SIG-M5 (cell line): ENCODE measurements around the gene DDX42.

Experiments used
- DNase-seq: peaks from one replicate; lab custom pipeline; 2025; lab: John Stamatoyannopoulos, UW

DDX42 gene

DNA sequence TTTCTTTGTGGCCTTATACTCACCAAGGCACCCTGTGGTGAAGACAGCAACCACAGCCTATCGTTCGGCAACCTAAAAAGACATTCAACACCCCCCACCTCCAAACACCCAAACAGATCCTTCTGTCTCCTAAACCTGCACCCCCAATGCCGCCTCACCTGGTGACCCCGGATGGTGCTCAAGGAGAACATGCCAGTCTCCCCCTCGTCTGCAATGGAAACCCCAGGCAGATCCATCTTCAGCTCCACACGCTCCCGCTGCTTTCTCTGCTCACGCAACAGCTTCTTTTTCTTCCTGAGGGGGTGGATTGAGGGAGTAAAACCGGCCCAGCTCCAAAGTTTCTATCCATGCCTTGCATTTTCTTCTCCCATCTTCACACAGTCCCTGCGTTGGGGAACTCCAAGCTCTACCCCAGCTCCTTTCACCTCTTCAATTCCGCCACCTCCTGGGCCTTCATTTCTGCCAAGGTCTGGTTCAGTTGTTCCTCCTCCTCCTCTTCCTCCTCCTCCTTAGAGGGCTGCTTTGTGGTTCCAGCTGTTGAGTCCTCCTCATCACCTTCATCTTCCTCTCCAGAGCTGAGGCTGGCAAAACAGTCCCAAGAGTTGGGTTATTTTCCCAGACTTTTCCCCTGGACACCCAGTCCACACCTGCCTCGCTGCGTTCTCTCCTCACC is 49.8 kb downstream of the DDX42 start:
- DNase-seq = no peak

GRCh38 chr17:63824362-63824761 is 50.4 kb downstream of the DDX42 start:
- DNase-seq = no peak

GRCh38 chr17:63826468-63827001 is 52.6 kb downstream of the DDX42 start:
- no peak for DNase-seq

GRCh38 chr17:63827002-63827800 is 53.2 kb downstream of the DDX42 start, which contains the start of the genes FTSJ3 and PSMC5:
FTSJ3 (minus strand) TSS chr17:63827663; CDS start chr17:63826902, 761 bp downstream.
PSMC5 (plus strand) TSS chr17:63827431; CDS start chr17:63827491, 60 bp downstream.
- peak; percentile 78 for DNase-seq

DNA sequence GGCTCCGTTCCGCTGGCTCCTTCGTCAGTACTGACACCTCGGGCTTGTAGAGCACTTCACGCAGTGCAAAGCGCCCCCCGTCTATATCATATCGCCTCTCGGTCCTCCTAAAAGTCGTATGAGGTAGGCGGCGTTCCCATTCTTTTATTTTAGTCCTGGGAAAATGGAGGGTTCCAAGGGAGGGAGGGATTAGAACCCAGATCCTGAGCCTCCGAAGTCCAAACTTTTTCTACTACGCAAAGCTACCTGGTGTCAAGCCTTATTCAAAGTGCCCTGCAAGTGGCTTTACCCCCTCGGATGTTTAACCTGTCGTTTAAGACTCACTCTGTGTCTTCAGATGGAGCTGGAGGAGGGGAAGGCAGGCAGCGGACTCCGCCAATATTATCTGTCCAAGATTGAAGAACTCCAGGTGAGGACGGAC is 53.8 kb downstream of the DDX42 start:
- no peak for DNase-seq

GRCh38 chr17:63828936-63829335 is 55.0 kb downstream of the DDX42 start:
- DNase-seq = no peak

GRCh38 chr17:63830278-63830677 is 56.3 kb downstream of the DDX42 start:
- no peak for DNase-seq

DNA sequence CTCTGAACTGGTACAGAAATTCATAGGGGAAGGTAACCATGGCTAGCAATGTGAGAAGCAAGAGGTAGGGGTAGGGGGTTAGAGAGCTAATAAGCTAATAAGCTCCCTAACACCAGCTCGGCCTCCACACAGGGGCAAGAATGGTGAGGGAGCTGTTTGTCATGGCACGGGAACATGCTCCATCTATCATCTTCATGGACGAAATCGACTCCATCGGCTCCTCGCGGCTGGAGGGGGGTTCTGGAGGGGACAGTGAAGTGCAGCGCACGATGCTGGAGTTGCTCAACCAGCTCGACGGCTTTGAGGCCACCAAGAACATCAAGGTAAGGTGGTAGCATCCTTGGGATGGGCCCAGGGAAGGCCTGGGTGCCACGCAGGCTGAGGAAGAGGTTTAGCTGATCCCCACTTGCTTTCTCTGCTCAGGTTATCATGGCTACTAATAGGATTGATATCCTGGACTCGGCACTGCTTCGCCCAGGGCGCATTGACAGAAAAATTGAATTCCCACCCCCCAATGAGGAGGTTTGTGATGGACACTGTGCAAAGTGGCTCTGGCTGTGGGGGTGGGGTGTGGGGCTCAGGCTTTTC is 57.0 kb downstream of the DDX42 start:
- DNase-seq = no peak

DNA sequence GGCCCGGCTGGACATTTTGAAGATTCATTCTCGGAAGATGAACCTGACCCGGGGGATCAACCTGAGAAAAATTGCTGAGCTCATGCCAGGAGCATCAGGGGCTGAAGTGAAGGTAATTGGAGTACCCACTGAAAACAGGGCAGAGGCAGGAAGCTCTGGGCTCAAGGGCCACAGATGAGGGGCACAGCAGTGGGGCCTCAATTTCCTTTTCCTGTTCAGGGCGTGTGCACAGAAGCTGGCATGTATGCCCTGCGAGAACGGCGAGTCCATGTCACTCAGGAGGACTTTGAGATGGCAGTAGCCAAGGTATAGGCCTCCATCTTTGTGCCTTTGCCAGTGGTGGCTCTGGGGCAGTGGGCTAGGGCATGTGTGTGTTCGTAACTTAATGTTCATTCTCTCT is 57.5 kb downstream of the DDX42 start:
- DNase-seq = no peak

- no peak for DNase-seq
These were observed 58.0 kb downstream of the DDX42 start for GRCh38 chr17:63832014-63832413.

- no peak for DNase-seq
These were observed 58.5 kb downstream of the DDX42 start for GRCh38 chr17:63832455-63832854.

DNA sequence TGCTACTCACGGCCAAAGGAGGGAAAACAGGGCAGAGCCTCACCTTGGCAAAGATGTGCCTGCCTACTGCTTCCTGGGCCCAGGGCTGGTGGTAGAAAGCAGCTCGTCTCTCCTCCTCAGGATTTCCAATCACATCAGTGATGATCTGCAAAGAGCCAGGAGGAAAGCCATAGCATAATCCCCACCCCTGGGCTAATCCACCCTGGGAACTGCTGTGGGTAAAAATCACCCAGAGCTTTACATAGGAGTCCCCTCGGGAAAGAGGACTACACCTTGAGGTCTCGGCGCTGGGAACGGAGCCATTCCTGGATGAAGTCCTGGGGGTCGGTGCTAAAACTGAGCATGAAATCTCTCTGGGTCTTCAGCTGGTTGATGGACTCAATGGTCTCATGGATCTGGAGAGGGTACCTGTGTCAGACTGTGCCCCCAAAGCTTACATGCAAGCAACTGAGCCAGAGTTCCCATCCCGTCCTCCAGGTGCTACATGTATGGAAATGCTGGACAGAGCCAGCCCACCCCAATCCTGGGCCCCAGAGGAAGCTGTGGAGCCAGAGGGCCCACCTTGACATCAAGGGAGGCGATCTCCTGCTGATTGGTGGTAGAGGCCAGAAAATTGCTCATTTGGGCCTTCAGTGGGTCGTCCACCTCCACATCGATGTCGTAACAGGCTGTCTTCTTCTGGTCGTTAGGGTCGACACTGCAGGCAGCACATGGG is 59.2 kb downstream of the DDX42 start:
- no peak for DNase-seq

DNA sequence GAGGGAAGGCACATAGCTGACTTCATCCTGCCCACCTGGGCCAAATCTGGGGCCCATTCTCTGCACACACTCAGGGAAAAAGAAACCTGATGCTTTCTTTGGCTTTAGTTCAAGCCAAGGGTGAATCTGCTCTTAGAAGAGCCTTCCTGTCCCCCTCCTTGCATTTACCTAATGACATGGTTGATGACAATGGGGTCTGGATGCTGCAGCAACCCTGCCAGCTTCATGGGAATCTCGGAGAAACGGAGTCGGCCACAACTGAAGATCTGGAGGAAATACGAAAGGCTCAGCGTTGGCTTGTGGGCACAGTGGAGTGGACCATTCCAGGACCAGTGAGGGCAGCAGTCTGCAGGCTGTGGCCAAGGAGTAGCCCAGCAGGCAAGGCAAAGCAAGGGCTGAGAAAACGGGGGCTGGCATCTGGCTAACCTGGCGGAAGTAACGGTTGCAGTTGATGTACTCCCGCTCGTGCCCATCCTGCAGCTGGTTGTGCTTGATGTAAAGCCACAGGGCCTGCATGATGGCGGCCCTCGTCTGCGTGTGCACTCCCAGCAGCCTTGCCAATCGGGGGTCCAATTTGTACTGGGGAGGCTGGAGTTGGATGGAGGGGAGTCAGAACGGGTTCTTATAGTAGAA is 59.9 kb downstream of the DDX42 start:
- no peak for DNase-seq

DNA sequence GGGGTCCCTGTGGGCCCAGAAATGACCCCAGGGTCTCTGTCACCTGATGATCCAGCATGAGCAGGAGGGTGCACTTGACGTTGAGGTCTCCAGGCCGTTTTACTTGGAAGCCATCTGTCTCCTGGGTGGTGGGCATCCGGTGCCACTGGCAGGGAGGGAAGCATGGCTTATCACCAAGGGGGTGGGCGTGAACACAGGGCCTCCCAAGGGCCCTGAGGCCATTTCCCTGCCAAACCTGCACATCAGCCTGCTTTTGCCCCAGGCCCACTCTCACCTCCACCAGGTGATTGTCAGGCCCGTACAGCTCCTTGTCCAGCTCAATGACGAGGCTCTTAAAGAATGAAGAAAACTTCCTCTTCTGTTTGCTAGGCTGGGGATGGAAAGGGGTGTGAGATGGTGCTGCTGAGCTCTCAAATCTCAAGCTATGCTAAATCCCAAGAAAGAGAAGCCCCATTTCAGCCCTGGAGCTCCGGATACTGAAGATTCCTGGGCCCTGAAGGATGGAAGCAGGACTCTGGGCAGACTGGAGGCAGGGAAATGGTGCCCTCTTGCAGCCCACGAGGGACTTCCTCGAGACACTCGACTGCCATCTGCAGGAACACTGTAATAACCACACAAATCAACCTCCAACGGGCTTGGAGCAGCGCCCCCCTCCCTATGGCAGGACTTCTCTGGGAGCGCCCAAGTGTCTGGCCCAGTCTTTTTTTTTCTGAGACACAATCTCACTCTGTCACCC is 60.6 kb downstream of the DDX42 start:
- DNase-seq = peak; percentile 72

GRCh38 chr17:63835167-63835720 is 61.3 kb downstream of the DDX42 start:
- no peak for DNase-seq

DNA sequence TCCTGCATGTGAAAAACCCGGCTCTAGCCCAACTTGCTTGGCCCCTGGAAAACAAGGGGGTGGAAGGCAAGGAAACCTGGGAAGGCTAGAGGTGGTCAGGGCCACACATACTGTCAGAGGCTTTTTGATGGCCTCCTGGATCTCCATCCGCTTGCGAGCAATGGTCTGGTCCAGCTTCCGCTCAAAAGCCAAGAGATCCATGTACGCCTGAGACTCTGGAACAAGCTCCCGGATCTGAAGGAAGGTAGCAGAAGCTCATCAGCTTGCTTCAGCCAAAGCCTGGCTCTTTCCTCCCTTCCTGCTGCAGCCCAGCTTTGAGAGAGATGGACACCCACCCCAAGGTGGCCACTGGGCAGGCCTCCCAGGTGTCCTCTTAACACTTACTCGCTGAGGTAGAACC is 62.8 kb downstream of the DDX42 start:
- no peak for DNase-seq

- no peak for DNase-seq
These were observed 63.5 kb downstream of the DDX42 start for GRCh38 chr17:63837480-63837879.

DNA sequence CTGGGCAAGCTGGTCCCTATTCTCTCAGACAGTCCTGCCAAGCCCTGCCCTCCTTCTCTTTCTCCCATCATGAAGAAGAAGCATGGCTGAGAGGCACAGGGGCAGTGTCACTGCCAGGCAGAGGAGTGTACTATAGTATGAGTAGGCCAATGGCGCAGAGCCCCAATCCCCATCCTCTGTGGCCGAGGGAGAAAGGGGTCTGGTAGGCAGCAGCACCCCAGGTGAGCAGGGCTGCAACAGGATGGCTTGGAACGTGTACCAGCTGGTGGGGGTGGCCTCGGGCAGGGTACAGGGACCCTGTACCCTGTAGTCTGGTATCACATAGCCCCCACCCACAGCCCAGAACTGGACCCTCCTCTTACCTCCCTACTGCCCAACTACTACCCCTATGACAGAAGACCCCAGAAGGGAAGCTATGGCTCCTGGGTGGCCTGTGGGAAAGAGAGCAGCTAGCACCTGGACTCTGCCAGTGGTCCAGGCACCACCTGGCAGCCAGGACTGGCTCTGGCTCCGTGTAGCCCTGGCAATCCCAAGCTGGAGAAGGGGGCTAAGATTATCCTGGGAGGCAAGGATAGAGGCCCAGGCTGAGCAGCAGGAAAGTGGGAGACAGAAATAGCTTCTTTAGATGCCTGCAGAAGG is 64.1 kb downstream of the DDX42 start:
- no peak for DNase-seq

- no peak for DNase-seq
These were observed 64.7 kb downstream of the DDX42 start for GRCh38 chr17:63838631-63839171.
